Esophagus squamous epithelium (tissue), 4 donors: ENCODE measurements around the gene GGCT.

Experiments
- CTCF ChIP-seq, 6 experiments: fragments of 450-650 bp in 4 of 6; fragments of 200-600 bp in 2 of 6; sonication (generic) in 2 of 6; IDR thresholded peaks; one replicate each; pipeline ENCODE4 v1.5.1; 2016 to 2019; ENCODE audit warnings: antibody characterized with exemption in 6 of 6, mild to moderate bottlenecking in 4 of 6, moderate library complexity in 4 of 6
- POLR2A ChIP-seq, 4 donors: fragments of 450-650 bp; IDR thresholded peaks; one replicate each; pipeline ENCODE4 v1.6.1; 2017; ENCODE audit warnings: antibody characterized with exemption in 4 of 4, mild to moderate bottlenecking in 4 of 4, moderate library complexity in 3 of 4

- TF ChIP-seq CTCF (IDR thresholded peaks at IDR 0.05) (peak in 4 of 6 experiments; percentile 14 to 37 (median 26)), POLR2A (IDR thresholded peaks at IDR 0.05) (no peak)
Measured at GRCh38 chr7:30469303-30469702, 35.3 kb downstream of the GGCT start.
